GM12878 (cell line): ENCODE measurements around the gene ERVK3-1. TPM values are rescaled to one million over a fixed set of nuclear protein-coding genes. Genes with fewer than 3 reads are reported as not detected.

Experiments used
- CBFB ChIP-seq: IDR thresholded peaks from 2 replicates; pipeline ENCODE4 v1.6.1; 2016; ENCODE audit warnings: antibody characterized with exemption, low read depth
- CBX5 ChIP-seq: sonication (generic); IDR thresholded peaks from 2 replicates; pipeline ENCODE4 v1.6.1; 2016; ENCODE audit warnings: low read depth, moderate library complexity, mild to moderate bottlenecking, inconsistent platforms
- CREB1 ChIP-seq: IDR thresholded peaks from 2 replicates; pipeline ENCODE4 v1.6.1; 2012; ENCODE audit warnings: low read depth, mild to moderate bottlenecking, inconsistent platforms
- ESRRA ChIP-seq: IDR thresholded peaks from 2 replicates; pipeline ENCODE4 v1.6.1; 2012; ENCODE audit warnings: mild to moderate bottlenecking, low read length, improper control_type of control experiment
- JUNB ChIP-seq: IDR thresholded peaks from 2 replicates; pipeline ENCODE4 v1.6.1; 2016; ENCODE audit warnings: antibody characterized with exemption, mild to moderate bottlenecking
- JUND ChIP-seq: IDR thresholded peaks from 2 replicates; pipeline ENCODE4 v1.6.1; 2012; ENCODE audit warnings: low read depth, mild to moderate bottlenecking, low read length, improper control_type of control experiment, moderate library complexity
- MTA3 ChIP-seq: IDR thresholded peaks from 2 replicates; pipeline ENCODE4 v1.6.1; 2012; ENCODE audit warnings: low read length, inconsistent platforms, borderline replicate concordance
- MYC ChIP-seq: IDR thresholded peaks from 2 replicates; pipeline ENCODE4 v1.6.1; 2011; ENCODE audit warnings: mild to moderate bottlenecking, low read length, moderate library complexity, inconsistent platforms; ENCODE audit not compliant: insufficient read depth, insufficient replicate concordance, insufficient read length, severe bottlenecking
- NR2C2 ChIP-seq: IDR thresholded peaks from 2 replicates; pipeline ENCODE4 v1.6.1; 2011; ENCODE audit warnings: borderline replicate concordance, low read depth; ENCODE audit not compliant: control insufficient read depth, insufficient read length
- PAX5 ChIP-seq: IDR thresholded peaks from 2 replicates; pipeline ENCODE4 v1.6.1; 2011; ENCODE audit warnings: low read depth, low read length, borderline replicate concordance
- POLR2AphosphoS5 ChIP-seq: IDR thresholded peaks from 2 replicates; pipeline ENCODE4 v1.6.1; 2011; ENCODE audit warnings: mild to moderate bottlenecking, low read length, inconsistent platforms
- RAD51 ChIP-seq: fragments of 450-650 bp; IDR thresholded peaks from 2 replicates; pipeline ENCODE4 v1.6.1; 2016; ENCODE audit warnings: moderate library complexity, mild to moderate bottlenecking, inconsistent platforms
- SREBF2 ChIP-seq: IDR thresholded peaks from 2 replicates; pipeline ENCODE4 v1.6.1; 2012; ENCODE audit warnings: mild to moderate bottlenecking, low read length
- SUPT20H ChIP-seq: IDR thresholded peaks from 2 replicates; pipeline ENCODE4 v1.6.1; 2011; ENCODE audit warnings: low read depth, mild to moderate bottlenecking, low read length, moderate library complexity, borderline replicate concordance; ENCODE audit not compliant: control insufficient read depth
- TCF12 ChIP-seq: IDR thresholded peaks from 2 replicates; pipeline ENCODE4 v1.6.1; 2011; ENCODE audit warnings: low read depth, mild to moderate bottlenecking, low read length
- YY1 ChIP-seq: IDR thresholded peaks from 2 replicates; pipeline ENCODE4 v1.6.1; 2011; ENCODE audit warnings: low read depth, mild to moderate bottlenecking, low read length
- ZBED1 ChIP-seq: IDR thresholded peaks from 2 replicates; pipeline ENCODE4 v1.6.1; 2016; ENCODE audit warnings: borderline replicate concordance
- polyA plus RNA-seq, 11 experiments: library from polyadenylated mRNA; depleted of rRNA in 4 of 11; unstranded in 6 of 11; stranded (reverse) in 5 of 11; fragments of >200 nt; fragmentation: Nextera tagmentation in 4 of 11; fragmentation: Illumina TruSeq in 1 of 11; extraction: Ambion mirVana in 4 of 11; extraction: Trizol in 1 of 11; gene quantifications; 1 replicate in 1 of 11; 2 replicates in 10 of 11; pipeline versions ENCODE4 v1.2.1 to v1.2.3, GENCODE V29; 2011 to 2016; ENCODE audit warnings: inconsistent platforms in 2 of 11, missing spikeins in 2 of 11, low read depth in 1 of 11
- total RNA-seq, 4 experiments: library from RNA; depleted of rRNA in 3 of 4; stranded (reverse); fragments of >200 nt in 3 of 4; fragmentation: Illumina TruSeq in 1 of 4; extraction: Trizol in 1 of 4; gene quantifications; 2 replicates each; pipeline versions ENCODE4 v1.2.1 to v1.2.3, GENCODE V29; 2013 to 2021
- TF ChIP-seq, protein P1 (sequence below): fragments of 450-650 bp; IDR thresholded peaks from 2 replicates; pipeline ENCODE4 v1.6.1; 2014; ENCODE audit warnings: mild to moderate bottlenecking
- TF ChIP-seq, protein P2 (sequence below): IDR thresholded peaks from 2 replicates; pipeline ENCODE4 v1.6.1; 2012; ENCODE audit warnings: low read depth, low read length, improper control_type of control experiment
- TF ChIP-seq, protein P3 (sequence below): IDR thresholded peaks from 2 replicates; pipeline ENCODE4 v1.6.1; 2012; ENCODE audit warnings: low read length, inconsistent platforms
- TF ChIP-seq, protein P4 (sequence below): fragments of 450-650 bp; formaldehyde crosslinking; IDR thresholded peaks from 2 replicates; pipeline ENCODE4 v1.4.0; 2020; ENCODE audit warnings: mild to moderate bottlenecking, moderate library complexity

Gene ERVK3-1
- total and polyA plus RNA-seq, 10 of the 15 experiments (the other 5 are each of a cell fraction or from before 2014, with no cell fraction given): 59.3 to 172 (median 95.8) TPM

DNA sequence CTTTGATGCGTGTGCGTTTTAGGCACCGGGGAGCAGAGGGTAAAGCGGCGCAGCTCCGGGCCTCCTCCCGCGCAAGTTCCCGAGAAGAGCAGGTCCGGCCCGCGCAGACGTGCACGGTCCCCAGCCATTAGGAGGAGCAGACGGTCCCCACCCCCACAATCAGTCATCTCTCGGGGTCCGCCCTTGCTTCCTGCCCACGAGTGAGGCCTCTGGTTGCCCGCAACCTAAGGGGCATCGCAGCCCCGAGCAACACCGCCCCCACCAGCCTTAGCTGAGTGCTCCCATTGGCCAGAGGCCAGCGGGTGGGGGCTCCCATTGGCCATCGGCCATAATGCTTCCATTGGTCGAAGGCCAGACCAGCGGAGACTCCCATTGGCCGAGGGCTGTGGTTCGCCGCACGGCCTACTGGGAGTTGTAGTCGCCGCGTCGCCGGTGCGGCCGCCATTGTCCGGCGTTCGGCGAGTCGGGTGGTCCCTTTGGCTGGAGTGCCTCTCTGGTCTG is 26.6 kb upstream of the ERVK3-1 start, which contains the start of gene ZNF8 (continued):
- no peak for TF ChIP-seq MYC
- peak; percentile 82 for TF ChIP-seq POLR2AphosphoS5
- no peak for TF ChIP-seq RAD51
- TF ChIP-seq ZBED1: peak; percentile 28; the same call in 1 of the 2 replicates
- peak; percentile 79; the same call in 1 of the 2 replicates for TF ChIP-seq CBFB
- TF ChIP-seq, protein P1, sequence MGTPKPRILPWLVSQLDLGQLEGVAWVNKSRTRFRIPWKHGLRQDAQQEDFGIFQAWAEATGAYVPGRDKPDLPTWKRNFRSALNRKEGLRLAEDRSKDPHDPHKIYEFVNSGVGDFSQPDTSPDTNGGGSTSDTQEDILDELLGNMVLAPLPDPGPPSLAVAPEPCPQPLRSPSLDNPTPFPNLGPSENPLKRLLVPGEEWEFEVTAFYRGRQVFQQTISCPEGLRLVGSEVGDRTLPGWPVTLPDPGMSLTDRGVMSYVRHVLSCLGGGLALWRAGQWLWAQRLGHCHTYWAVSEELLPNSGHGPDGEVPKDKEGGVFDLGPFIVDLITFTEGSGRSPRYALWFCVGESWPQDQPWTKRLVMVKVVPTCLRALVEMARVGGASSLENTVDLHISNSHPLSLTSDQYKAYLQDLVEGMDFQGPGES: peak; percentile 93
- TF ChIP-seq SREBF2: no peak
- peak; percentile 54; the same call in 1 of the 2 replicates for TF ChIP-seq CBX5
- TF ChIP-seq PAX5: peak; percentile 48; the same call in 1 of the 2 replicates
- TF ChIP-seq, protein P2, sequence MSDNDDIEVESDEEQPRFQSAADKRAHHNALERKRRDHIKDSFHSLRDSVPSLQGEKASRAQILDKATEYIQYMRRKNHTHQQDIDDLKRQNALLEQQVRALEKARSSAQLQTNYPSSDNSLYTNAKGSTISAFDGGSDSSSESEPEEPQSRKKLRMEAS: peak; percentile 34; the same call in 1 of the 2 replicates
- TF ChIP-seq YY1: peak; percentile 98
- TF ChIP-seq ESRRA: no peak
- TF ChIP-seq, protein P3, sequence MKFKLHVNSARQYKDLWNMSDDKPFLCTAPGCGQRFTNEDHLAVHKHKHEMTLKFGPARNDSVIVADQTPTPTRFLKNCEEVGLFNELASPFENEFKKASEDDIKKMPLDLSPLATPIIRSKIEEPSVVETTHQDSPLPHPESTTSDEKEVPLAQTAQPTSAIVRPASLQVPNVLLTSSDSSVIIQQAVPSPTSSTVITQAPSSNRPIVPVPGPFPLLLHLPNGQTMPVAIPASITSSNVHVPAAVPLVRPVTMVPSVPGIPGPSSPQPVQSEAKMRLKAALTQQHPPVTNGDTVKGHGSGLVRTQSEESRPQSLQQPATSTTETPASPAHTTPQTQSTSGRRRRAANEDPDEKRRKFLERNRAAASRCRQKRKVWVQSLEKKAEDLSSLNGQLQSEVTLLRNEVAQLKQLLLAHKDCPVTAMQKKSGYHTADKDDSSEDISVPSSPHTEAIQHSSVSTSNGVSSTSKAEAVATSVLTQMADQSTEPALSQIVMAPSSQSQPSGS: no peak
- TF ChIP-seq TCF12: peak; percentile 60; the same call in 1 of the 2 replicates
- TF ChIP-seq, protein P4, sequence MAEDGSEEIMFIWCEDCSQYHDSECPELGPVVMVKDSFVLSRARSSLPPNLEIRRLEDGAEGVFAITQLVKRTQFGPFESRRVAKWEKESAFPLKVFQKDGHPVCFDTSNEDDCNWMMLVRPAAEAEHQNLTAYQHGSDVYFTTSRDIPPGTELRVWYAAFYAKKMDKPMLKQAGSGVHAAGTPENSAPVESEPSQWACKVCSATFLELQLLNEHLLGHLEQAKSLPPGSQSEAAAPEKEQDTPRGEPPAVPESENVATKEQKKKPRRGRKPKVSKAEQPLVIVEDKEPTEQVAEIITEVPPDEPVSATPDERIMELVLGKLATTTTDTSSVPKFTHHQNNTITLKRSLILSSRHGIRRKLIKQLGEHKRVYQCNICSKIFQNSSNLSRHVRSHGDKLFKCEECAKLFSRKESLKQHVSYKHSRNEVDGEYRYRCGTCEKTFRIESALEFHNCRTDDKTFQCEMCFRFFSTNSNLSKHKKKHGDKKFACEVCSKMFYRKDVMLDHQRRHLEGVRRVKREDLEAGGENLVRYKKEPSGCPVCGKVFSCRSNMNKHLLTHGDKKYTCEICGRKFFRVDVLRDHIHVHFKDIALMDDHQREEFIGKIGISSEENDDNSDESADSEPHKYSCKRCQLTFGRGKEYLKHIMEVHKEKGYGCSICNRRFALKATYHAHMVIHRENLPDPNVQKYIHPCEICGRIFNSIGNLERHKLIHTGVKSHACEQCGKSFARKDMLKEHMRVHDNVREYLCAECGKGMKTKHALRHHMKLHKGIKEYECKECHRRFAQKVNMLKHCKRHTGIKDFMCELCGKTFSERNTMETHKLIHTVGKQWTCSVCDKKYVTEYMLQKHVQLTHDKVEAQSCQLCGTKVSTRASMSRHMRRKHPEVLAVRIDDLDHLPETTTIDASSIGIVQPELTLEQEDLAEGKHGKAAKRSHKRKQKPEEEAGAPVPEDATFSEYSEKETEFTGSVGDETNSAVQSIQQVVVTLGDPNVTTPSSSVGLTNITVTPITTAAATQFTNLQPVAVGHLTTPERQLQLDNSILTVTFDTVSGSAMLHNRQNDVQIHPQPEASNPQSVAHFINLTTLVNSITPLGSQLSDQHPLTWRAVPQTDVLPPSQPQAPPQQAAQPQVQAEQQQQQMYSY (CRISPR knock-in tag): no peak
- no peak for TF ChIP-seq SUPT20H
- TF ChIP-seq MTA3: no peak
- TF ChIP-seq JUND: no peak
- no peak; the same call in 1 of the 2 replicates for TF ChIP-seq JUNB
- peak; percentile 53; the same call in 1 of the 2 replicates for TF ChIP-seq CREB1
- no peak for TF ChIP-seq NR2C2
